ENCODE results near the gene HTR2B. TPM values are rescaled to one million over a fixed set of nuclear protein-coding genes. Genes with fewer than 3 reads are reported as not detected.

The HTR2B gene
- total RNA-seq, 1 experiment from 2014 or later = not detected

DNA sequence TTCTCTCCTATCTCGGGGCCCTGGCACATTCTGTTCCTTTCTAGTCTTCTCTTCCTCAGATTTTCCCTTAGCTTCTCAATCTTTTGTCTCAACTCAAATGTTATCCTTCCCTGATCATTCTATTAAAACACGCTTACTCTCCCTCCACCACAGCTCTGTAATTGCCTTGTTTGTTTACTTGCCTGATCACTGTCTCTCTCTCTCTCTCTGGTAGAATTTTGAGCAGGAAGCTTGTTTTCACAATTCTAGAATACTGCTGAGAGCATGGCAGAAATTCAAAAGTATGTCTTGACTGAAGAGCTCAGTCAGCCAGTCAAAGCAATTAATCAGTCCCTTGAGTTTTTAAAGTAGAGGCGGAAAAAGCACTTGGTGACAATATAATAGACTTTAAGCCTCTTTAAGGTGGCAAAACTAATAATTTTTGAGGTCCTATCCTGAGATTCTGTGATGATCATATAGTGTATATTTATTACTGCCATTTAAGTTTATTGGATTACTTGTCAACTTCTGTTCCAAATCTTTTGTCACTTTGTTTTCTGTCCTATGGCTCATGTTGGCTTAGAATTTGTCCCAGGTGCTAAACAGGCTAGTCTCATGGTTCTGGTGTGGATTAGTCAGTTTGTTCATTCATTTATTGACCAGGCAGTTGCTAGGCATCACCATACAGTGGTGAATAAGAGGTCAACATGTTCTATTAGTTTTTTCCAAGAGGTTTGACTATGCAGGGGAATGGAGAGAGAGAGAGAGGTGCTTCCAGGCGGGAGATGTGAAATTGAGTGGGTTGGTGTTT, 65.9 kb downstream of the HTR2B start:
- H3K9me3 Mint-ChIP-seq (ENCODE audit: unreplicated experiment) = no peaks in the 10 kb centered on the region
- intact Hi-C loops (cut with micrococcal nuclease; ENCODE audit: unreplicated experiment) = no loop called here
- H3K27me3 Mint-ChIP-seq (ENCODE audit: insufficient read depth, unreplicated experiment) = no peaks in the 10 kb centered on the region
- BruUV-seq (replicated peaks) = no TSS peak
- peak overlapping the region; percentile 93 for H3K4me3 Mint-ChIP-seq (ENCODE audit: unreplicated experiment)
- Histone ChIP-seq H3K27me3 (replicated peaks; ENCODE audit: control insufficient read depth, insufficient read depth, low read length) (no peaks in the 10 kb centered on the region), H3K36me3 (ENCODE audit: control insufficient read depth, insufficient read depth, low read length) (no peaks in the 10 kb centered on the region; the same call in 1 of the 2 replicates), H3K4me1 (peaks cover 9% of the 10 kb centered on the region), H3K4me3 (ENCODE audit: low read depth, low read length) (no peak overlapping the region), H3K9me3 (no peaks in the 10 kb centered on the region)
- peaks cover 12% of the 10 kb centered on the region for H3K4me1 Mint-ChIP-seq (ENCODE audit: low read depth, unreplicated experiment)
- no peak overlapping the region for H3K27ac Mint-ChIP-seq (ENCODE audit: unreplicated experiment)
- CTCF ChIA-PET = interaction anchor here (1.4 kb wide), 1 partner anchor 9 kb away, joined by 3 read pairs; no protein-coding TSS in a partner anchor
- H3K36me3 Mint-ChIP-seq (ENCODE audit: insufficient read depth, unreplicated experiment) = peaks cover 36% of the 10 kb centered on the region
- no peak for DNase-seq
- POLR2A ChIA-PET = interaction anchor here (0.6 to 0.7 kb wide), 2 partner anchors 8 to 52 kb away, joined by 3 to 5 read pairs; no protein-coding TSS in a partner anchor
- TF ChIP-seq, protein P1, sequence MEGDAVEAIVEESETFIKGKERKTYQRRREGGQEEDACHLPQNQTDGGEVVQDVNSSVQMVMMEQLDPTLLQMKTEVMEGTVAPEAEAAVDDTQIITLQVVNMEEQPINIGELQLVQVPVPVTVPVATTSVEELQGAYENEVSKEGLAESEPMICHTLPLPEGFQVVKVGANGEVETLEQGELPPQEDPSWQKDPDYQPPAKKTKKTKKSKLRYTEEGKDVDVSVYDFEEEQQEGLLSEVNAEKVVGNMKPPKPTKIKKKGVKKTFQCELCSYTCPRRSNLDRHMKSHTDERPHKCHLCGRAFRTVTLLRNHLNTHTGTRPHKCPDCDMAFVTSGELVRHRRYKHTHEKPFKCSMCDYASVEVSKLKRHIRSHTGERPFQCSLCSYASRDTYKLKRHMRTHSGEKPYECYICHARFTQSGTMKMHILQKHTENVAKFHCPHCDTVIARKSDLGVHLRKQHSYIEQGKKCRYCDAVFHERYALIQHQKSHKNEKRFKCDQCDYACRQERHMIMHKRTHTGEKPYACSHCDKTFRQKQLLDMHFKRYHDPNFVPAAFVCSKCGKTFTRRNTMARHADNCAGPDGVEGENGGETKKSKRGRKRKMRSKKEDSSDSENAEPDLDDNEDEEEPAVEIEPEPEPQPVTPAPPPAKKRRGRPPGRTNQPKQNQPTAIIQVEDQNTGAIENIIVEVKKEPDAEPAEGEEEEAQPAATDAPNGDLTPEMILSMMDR (IDR thresholded peaks at IDR 0.05; ENCODE audit: insufficient read depth in 1 of 2, low read depth in 1 of 2, low read length in 1 of 2, severe bottlenecking in 1 of 2, unreplicated experiment in 1 of 2) = no peak

Other genes with a start within 250 kb of the HTR2B start
- not detected in 2 replicates for gene GPR55, start 199.8 kb downstream of the HTR2B start, total RNA-seq (2022)
- not detected in 2 replicates for gene SPATA3, start 128.9 kb downstream of the HTR2B start, total RNA-seq (2022)
- 90.5 and 105 TPM in 2 replicates for gene C2orf72, start 87.5 kb downstream of the HTR2B start, total RNA-seq (2022)
- gene PSMD1, start 68.2 kb downstream of the HTR2B start, total RNA-seq (2022) = 120 and 126 TPM in 2 replicates
- gene ARMC9, start 73.6 kb upstream of the HTR2B start, total RNA-seq (2022) = 3.3 and 5.2 TPM in 2 replicates

All from Caco-2 (cell line).